ENCODE results near the gene MTMR3.
A peak's percentile ranks its signal among the peaks of the same experiment; 100 is the strongest.

MTMR3 gene

GRCh38 chr22:30001459-30001858 lies 118.5 kb downstream of the MTMR3 start:
- no peaks in the 10 kb centered on the region for H3K27me3 ChIP-seq (ENCODE audit: control insufficient read depth in 1 of 2, insufficient read depth in 1 of 2, low read length in 2 of 2)
- no peak overlapping the region for H2BK5ac ChIP-seq (ENCODE audit: low read depth, low read length, poor library complexity, severe bottlenecking)
- no peaks in the 10 kb centered on the region for H3K9me3 ChIP-seq (ENCODE audit: control insufficient read depth, low read length)
- no peak overlapping the region for H3K4me2 ChIP-seq (ENCODE audit: low read length, poor library complexity, severe bottlenecking)
- H3K36me3 ChIP-seq (ENCODE audit: control insufficient read depth in 1 of 2, insufficient read depth in 2 of 2, low read depth in 1 of 2, low read length in 2 of 2): peaks cover 6 to 32% of the 10 kb centered on the region in 2 experiments
- H2BK120ac ChIP-seq (ENCODE audit: low read depth, low read length): no peak overlapping the region
- peak overlapping the region; percentile 62 for H3K27ac ChIP-seq (ENCODE audit: low read length, poor library complexity, severe bottlenecking)
- H3K4me3 ChIP-seq (ENCODE audit: insufficient read depth in 1 of 2, low read depth in 1 of 2, low read length in 2 of 2): no peak overlapping the region
- H3K4me1 ChIP-seq (ENCODE audit: control insufficient read depth, insufficient read depth, low read depth, low read length): peaks cover 8% of the 10 kb centered on the region
- peaks cover 20% of the 10 kb centered on the region for H3K79me1 ChIP-seq (replicated peaks; ENCODE audit: low read length, poor library complexity, severe bottlenecking)
- WGBS: 100% methylated on average over 2 of the region's 3 CpGs
- H2AK5ac ChIP-seq (ENCODE audit: low read length, severe bottlenecking): no peak overlapping the region
- no peak overlapping the region for H3K9ac ChIP-seq (ENCODE audit: low read length)
- DNase-seq: no peak
- H4K91ac ChIP-seq (ENCODE audit: low read length): no peak overlapping the region
- no peak overlapping the region for H2BK12ac ChIP-seq (ENCODE audit: low read length in 2 of 2)
- H3K23ac ChIP-seq (ENCODE audit: low read length in 2 of 2): no peak overlapping the region
- H2BK15ac ChIP-seq (ENCODE audit: low read depth, poor library complexity, severe bottlenecking): no peak overlapping the region
- no peak overlapping the region for H2AFZ ChIP-seq (ENCODE audit: low read depth, low read length)
- H3K14ac ChIP-seq (ENCODE audit: low read length in 2 of 2): no peak overlapping the region
- no peak overlapping the region for H3K18ac ChIP-seq (ENCODE audit: low read depth in 1 of 2, low read length in 2 of 2)
- H3K4ac ChIP-seq (ENCODE audit: low read depth in 1 of 2, low read length in 2 of 2): no peak overlapping the region
- H4K8ac ChIP-seq (ENCODE audit: low read length): no peak overlapping the region

DNA sequence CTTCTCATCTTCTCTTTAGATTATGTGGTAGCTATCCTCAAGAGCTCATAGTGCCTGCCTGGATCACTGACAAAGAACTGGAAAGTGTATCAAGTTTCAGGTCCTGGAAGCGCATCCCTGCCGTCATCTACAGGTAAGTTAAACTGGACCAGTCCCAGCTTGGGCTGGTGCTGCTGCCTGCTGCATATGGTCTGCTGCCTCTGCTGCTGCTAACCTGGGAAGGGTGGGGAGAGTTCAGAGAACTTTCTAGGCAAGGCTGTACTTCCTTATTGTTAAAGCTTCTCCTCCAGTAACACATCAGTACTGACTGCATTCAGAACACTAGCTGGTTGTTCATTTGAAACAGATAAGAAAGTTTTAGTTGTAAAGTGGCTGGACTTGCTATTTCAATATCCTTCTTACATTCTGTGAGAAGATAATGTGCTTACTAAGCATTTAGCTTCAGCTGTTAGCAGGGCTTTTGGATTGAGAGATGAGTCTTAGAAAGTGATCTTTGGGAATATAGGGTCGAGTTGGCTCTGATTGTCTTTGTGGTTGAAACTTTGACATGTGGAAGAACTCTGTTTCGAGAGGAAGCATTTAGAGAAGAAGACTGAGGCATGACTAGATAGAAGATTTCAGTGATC lies 120.0 kb downstream of the MTMR3 start:
- Histone ChIP-seq H2AFZ (ENCODE audit: low read depth, low read length) (no peak overlapping the region), H3K18ac (ENCODE audit: low read depth in 1 of 2, low read length in 2 of 2) (no peak overlapping the region), H3K36me3 (ENCODE audit: control insufficient read depth in 1 of 2, insufficient read depth in 2 of 2, low read depth in 1 of 2, low read length in 2 of 2) (peaks cover 11 to 43% of the 10 kb centered on the region in 2 experiments), H3K4me3 (ENCODE audit: insufficient read depth in 1 of 2, low read depth in 1 of 2, low read length in 2 of 2) (no peak overlapping the region), H2AK5ac (ENCODE audit: low read length, severe bottlenecking) (peak overlapping the region; percentile 6), H2BK15ac (ENCODE audit: low read depth, poor library complexity, severe bottlenecking) (no peak overlapping the region), H3K9me3 (ENCODE audit: control insufficient read depth, low read length) (no peaks in the 10 kb centered on the region), H3K4ac (ENCODE audit: low read depth in 1 of 2, low read length in 2 of 2) (no peak overlapping the region), H4K91ac (ENCODE audit: low read length) (no peak overlapping the region), H4K8ac (ENCODE audit: low read length) (no peak overlapping the region), H3K79me1 (replicated peaks; ENCODE audit: low read length, poor library complexity, severe bottlenecking) (peaks cover 21% of the 10 kb centered on the region), H3K4me1 (ENCODE audit: control insufficient read depth, insufficient read depth, low read depth, low read length) (peaks cover 6% of the 10 kb centered on the region), H3K23ac (ENCODE audit: low read length in 2 of 2) (no peak overlapping the region), H3K4me2 (ENCODE audit: low read length, poor library complexity, severe bottlenecking) (no peak overlapping the region), H2BK12ac (ENCODE audit: low read length in 2 of 2) (no peak overlapping the region), H3K27me3 (ENCODE audit: control insufficient read depth in 1 of 2, insufficient read depth in 1 of 2, low read length in 2 of 2) (no peaks in the 10 kb centered on the region), H2BK120ac (ENCODE audit: low read depth, low read length) (no peak overlapping the region), H2BK5ac (ENCODE audit: low read depth, low read length, poor library complexity, severe bottlenecking) (no peak overlapping the region), H3K27ac (ENCODE audit: low read length, poor library complexity, severe bottlenecking) (no peak overlapping the region), H3K14ac (ENCODE audit: low read length in 2 of 2) (no peak overlapping the region), H3K9ac (ENCODE audit: low read length) (no peak overlapping the region)
- 77% methylated on average over 4 of the region's 4 CpGs for WGBS
- no peak for DNase-seq

GRCh38 chr22:30004101-30004500 lies 121.1 kb downstream of the MTMR3 start:
- no peak overlapping the region for H2AK5ac ChIP-seq (ENCODE audit: low read length, severe bottlenecking)
- peaks cover 16 to 54% of the 10 kb centered on the region in 2 experiments for H3K36me3 ChIP-seq (ENCODE audit: control insufficient read depth in 1 of 2, insufficient read depth in 2 of 2, low read depth in 1 of 2, low read length in 2 of 2)
- H4K8ac ChIP-seq (ENCODE audit: low read length): no peak overlapping the region
- no peak overlapping the region for H2BK120ac ChIP-seq (ENCODE audit: low read depth, low read length)
- H4K91ac ChIP-seq (ENCODE audit: low read length): no peak overlapping the region
- no peak overlapping the region for H3K4ac ChIP-seq (ENCODE audit: low read depth in 1 of 2, low read length in 2 of 2)
- peaks cover 6% of the 10 kb centered on the region for H3K4me1 ChIP-seq (ENCODE audit: control insufficient read depth, insufficient read depth, low read depth, low read length)
- H3K9me3 ChIP-seq (ENCODE audit: control insufficient read depth, low read length): no peaks in the 10 kb centered on the region
- H3K27ac ChIP-seq (ENCODE audit: low read length, poor library complexity, severe bottlenecking): no peak overlapping the region
- H2BK5ac ChIP-seq (ENCODE audit: low read depth, low read length, poor library complexity, severe bottlenecking): no peak overlapping the region
- H2BK12ac ChIP-seq (ENCODE audit: low read length in 2 of 2): no peak overlapping the region
- H3K9ac ChIP-seq (ENCODE audit: low read length): peak overlapping the region; percentile 7
- H2AFZ ChIP-seq (ENCODE audit: low read depth, low read length): no peak overlapping the region
- H3K27me3 ChIP-seq (ENCODE audit: control insufficient read depth in 1 of 2, insufficient read depth in 1 of 2, low read length in 2 of 2): no peaks in the 10 kb centered on the region
- DNase-seq: no peak
- H3K14ac ChIP-seq (ENCODE audit: low read length in 2 of 2): no peak overlapping the region
- H3K4me3 ChIP-seq (ENCODE audit: insufficient read depth in 1 of 2, low read depth in 1 of 2, low read length in 2 of 2): no peak overlapping the region
- H3K23ac ChIP-seq (ENCODE audit: low read length in 2 of 2): no peak overlapping the region
- no peak overlapping the region for H2BK15ac ChIP-seq (ENCODE audit: low read depth, poor library complexity, severe bottlenecking)
- peaks cover 23% of the 10 kb centered on the region for H3K79me1 ChIP-seq (replicated peaks; ENCODE audit: low read length, poor library complexity, severe bottlenecking)
- H3K4me2 ChIP-seq (ENCODE audit: low read length, poor library complexity, severe bottlenecking): no peak overlapping the region
- WGBS: no CpG with 5 or more reads among the region's 1 CpG
- H3K18ac ChIP-seq (ENCODE audit: low read depth in 1 of 2, low read length in 2 of 2): no peak overlapping the region

- no peak overlapping the region for H3K4me2 ChIP-seq (ENCODE audit: low read length, poor library complexity, severe bottlenecking)
Observed at GRCh38 chr22:30004694-30005093, 121.7 kb downstream of the MTMR3 start.

More at GRCh38 chr22:30004694-30005093, 121.7 kb downstream of the MTMR3 start:
- H3K27ac ChIP-seq (ENCODE audit: low read length, poor library complexity, severe bottlenecking): no peak overlapping the region
- no peak overlapping the region for H3K4me3 ChIP-seq (ENCODE audit: insufficient read depth in 1 of 2, low read depth in 1 of 2, low read length in 2 of 2)
- peak overlapping the region in 1 of 2 experiments; percentile 67 for H2BK12ac ChIP-seq (ENCODE audit: low read length in 2 of 2)
- H3K4me1 ChIP-seq (ENCODE audit: control insufficient read depth, insufficient read depth, low read depth, low read length): peaks cover 6% of the 10 kb centered on the region
- peak overlapping the region; percentile 25 for H2AK5ac ChIP-seq (ENCODE audit: low read length, severe bottlenecking)
- WGBS: 67% methylated on average over 4 of the region's 4 CpGs
- H3K36me3 ChIP-seq (ENCODE audit: control insufficient read depth in 1 of 2, insufficient read depth in 2 of 2, low read depth in 1 of 2, low read length in 2 of 2): peaks cover 16 to 57% of the 10 kb centered on the region in 2 experiments
- DNase-seq: no peak
- no peak overlapping the region for H3K14ac ChIP-seq (ENCODE audit: low read length in 2 of 2)
- no peak overlapping the region for H3K4ac ChIP-seq (ENCODE audit: low read depth in 1 of 2, low read length in 2 of 2)
- H3K79me1 ChIP-seq (replicated peaks; ENCODE audit: low read length, poor library complexity, severe bottlenecking): peaks cover 23% of the 10 kb centered on the region
- H3K9me3 ChIP-seq (ENCODE audit: control insufficient read depth, low read length): no peaks in the 10 kb centered on the region
- no peak overlapping the region for H3K18ac ChIP-seq (ENCODE audit: low read depth in 1 of 2, low read length in 2 of 2)
- no peak overlapping the region for H4K8ac ChIP-seq (ENCODE audit: low read length)
- H3K9ac ChIP-seq (ENCODE audit: low read length): peak overlapping the region; percentile 5
- H2BK15ac ChIP-seq (ENCODE audit: low read depth, poor library complexity, severe bottlenecking): no peak overlapping the region
- H3K23ac ChIP-seq (ENCODE audit: low read length in 2 of 2): no peak overlapping the region
- H2BK120ac ChIP-seq (ENCODE audit: low read depth, low read length): no peak overlapping the region
- H2AFZ ChIP-seq (ENCODE audit: low read depth, low read length): no peak overlapping the region
- H4K91ac ChIP-seq (ENCODE audit: low read length): no peak overlapping the region
- H3K27me3 ChIP-seq (ENCODE audit: control insufficient read depth in 1 of 2, insufficient read depth in 1 of 2, low read length in 2 of 2): no peaks in the 10 kb centered on the region
- no peak overlapping the region for H2BK5ac ChIP-seq (ENCODE audit: low read depth, low read length, poor library complexity, severe bottlenecking)

Measured in mesenchymal stem cell (in vitro differentiated cells and primary cell).